ENCODE results near the gene LINC01488. TPM values are rescaled to one million over a fixed set of nuclear protein-coding genes. Genes with fewer than 3 reads are reported as not detected.

The LINC01488 gene
- total RNA-seq, 1 donor from 2014 or later: not detected

DNA sequence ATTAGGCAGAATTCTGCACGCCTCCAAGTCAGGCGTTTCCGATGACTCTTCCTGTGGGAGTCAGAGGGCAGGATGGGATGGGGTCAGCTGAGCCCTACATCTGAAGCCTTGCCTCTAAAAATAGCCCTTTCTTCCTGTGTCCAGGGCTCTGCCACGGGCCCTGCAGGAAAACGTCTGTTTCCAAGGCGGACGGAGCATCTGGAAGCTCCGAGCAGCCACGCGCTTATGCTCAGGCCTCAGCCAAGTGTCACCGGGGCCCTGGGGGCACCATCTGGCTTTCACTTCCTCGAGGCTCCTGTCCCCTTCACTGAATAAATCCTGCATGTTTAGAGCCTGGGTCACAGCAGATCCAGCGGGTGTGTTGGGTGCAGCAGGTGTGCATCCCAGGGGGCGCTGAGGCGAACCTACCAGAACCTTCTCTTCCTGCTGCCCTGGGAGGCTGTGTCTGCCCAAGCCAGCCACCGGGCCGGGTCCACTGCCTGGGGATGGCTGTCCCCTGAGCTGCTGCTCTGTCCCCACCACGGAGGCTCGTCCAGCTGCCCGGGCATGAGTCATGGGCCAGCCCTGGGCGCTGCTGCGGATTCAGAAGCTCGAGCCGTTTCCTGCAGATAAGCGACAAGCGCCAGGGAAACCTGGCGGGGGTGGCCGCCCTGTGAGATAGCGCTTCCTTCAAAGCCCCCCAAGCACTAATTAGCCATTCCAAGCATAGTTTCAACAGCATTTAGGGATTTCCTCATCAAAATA is 32.0 kb upstream of the LINC01488 start:
- H3K27ac ChIP-seq (ENCODE audit: low read depth, low read length): no peak overlapping the region
- peaks cover 33% of the 10 kb centered on the region for H3K4me1 ChIP-seq (ENCODE audit: insufficient read depth, low read length)
- H3K9me3 Mint-ChIP-seq (ENCODE audit: unreplicated experiment): peaks cover 17% of the 10 kb centered on the region
- peaks cover 4% of the 10 kb centered on the region for H3K4me1 Mint-ChIP-seq (ENCODE audit: low read depth, unreplicated experiment)
- H3K79me2 ChIP-seq (ENCODE audit: insufficient read depth, low read length): no peaks in the 10 kb centered on the region
- H3K4me3 Mint-ChIP-seq (ENCODE audit: unreplicated experiment): no peak overlapping the region
- no peak overlapping the region for H3K4me3 ChIP-seq (ENCODE audit: insufficient read depth, low read depth, low read length)
- H4K20me1 ChIP-seq (ENCODE audit: insufficient read depth, low read length): no peaks in the 10 kb centered on the region
- peak overlapping the region; percentile 59 for H3K4me2 ChIP-seq (ENCODE audit: low read length)
- FAIRE-seq (no peak), DNase-seq (ENCODE audit: low read depth) (peak; percentile 34)
- no peaks in the 10 kb centered on the region for H3K36me3 ChIP-seq (ENCODE audit: insufficient read depth, low read length)
- TF ChIP-seq EZH2 (IDR thresholded peaks at IDR 0.05; ENCODE audit: insufficient read depth, low read length): no peak
- TF ChIP-seq, protein P1, sequence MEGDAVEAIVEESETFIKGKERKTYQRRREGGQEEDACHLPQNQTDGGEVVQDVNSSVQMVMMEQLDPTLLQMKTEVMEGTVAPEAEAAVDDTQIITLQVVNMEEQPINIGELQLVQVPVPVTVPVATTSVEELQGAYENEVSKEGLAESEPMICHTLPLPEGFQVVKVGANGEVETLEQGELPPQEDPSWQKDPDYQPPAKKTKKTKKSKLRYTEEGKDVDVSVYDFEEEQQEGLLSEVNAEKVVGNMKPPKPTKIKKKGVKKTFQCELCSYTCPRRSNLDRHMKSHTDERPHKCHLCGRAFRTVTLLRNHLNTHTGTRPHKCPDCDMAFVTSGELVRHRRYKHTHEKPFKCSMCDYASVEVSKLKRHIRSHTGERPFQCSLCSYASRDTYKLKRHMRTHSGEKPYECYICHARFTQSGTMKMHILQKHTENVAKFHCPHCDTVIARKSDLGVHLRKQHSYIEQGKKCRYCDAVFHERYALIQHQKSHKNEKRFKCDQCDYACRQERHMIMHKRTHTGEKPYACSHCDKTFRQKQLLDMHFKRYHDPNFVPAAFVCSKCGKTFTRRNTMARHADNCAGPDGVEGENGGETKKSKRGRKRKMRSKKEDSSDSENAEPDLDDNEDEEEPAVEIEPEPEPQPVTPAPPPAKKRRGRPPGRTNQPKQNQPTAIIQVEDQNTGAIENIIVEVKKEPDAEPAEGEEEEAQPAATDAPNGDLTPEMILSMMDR (IDR thresholded peaks at IDR 0.05; ENCODE audit: insufficient read depth, low read depth, low read length): no peak
- no peak overlapping the region for H2AFZ ChIP-seq (ENCODE audit: low read depth, low read length)
- peaks cover 2% of the 10 kb centered on the region for H3K36me3 Mint-ChIP-seq (ENCODE audit: low read depth, unreplicated experiment)
- H3K27me3 Mint-ChIP-seq (ENCODE audit: low read depth, unreplicated experiment): peaks cover 35% of the 10 kb centered on the region
- H3K27me3 ChIP-seq (ENCODE audit: insufficient read depth, low read length): no peaks in the 10 kb centered on the region
- H3K27ac Mint-ChIP-seq (ENCODE audit: unreplicated experiment): no peak overlapping the region
- no peak overlapping the region for H3K9ac ChIP-seq (ENCODE audit: low read length)
- H3K9me3 ChIP-seq (ENCODE audit: insufficient read depth, low read depth, low read length): no peaks in the 10 kb centered on the region

DNA sequence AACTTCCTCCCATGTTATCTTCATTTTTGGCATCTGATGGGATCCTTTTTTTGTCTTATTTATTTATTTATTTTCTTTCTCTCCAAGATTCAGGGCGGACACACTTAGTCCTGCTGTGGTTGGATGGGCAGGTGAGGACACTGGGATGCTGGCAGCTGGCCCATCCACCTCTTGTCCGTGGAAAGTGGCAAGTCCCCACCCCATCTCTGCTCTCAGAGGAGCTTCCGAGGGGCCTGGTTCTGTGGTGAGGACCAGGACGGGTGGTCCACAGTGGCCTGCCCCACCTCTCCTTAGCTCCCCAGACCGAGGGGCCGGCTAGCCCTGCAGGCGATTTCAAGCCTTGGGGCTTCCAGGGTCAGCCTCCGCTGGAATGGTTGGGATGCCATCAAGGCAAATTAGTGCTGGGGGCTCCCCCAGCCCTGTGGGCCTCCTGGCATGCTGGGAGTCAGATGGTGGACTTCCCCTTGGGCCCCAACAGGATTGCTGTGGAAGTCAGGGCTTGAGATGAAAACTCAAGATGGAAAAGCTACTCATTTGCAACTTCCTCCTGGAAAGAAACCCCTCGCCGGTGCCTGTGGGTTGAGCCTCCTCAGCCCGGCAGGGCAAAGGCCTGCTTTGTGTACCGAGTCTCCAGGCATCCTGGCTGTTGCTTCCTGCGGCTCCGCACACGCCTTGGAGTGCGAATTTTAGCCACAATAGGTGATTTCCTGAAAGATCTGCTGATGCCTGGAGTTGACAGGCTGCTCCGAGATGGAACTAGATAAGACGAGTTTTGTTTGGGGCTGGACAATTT is 31.2 kb upstream of the LINC01488 start:
- peak overlapping the region; percentile 59 for H3K4me2 ChIP-seq (ENCODE audit: low read length)
- Mint-ChIP-seq H3K27ac (ENCODE audit: unreplicated experiment) (no peak overlapping the region), H3K27me3 (ENCODE audit: low read depth, unreplicated experiment) (peaks cover 36% of the 10 kb centered on the region), H3K4me3 (ENCODE audit: unreplicated experiment) (no peak overlapping the region), H3K4me1 (ENCODE audit: low read depth, unreplicated experiment) (peaks cover 2% of the 10 kb centered on the region), H3K36me3 (ENCODE audit: low read depth, unreplicated experiment) (peaks cover 2% of the 10 kb centered on the region), H3K9me3 (ENCODE audit: unreplicated experiment) (peaks cover 18% of the 10 kb centered on the region)
- no peak overlapping the region for H2AFZ ChIP-seq (ENCODE audit: low read depth, low read length)
- H3K9me3 ChIP-seq (ENCODE audit: insufficient read depth, low read depth, low read length): no peaks in the 10 kb centered on the region
- no peak overlapping the region for H3K9ac ChIP-seq (ENCODE audit: low read length)
- no peaks in the 10 kb centered on the region for H3K79me2 ChIP-seq (ENCODE audit: insufficient read depth, low read length)
- H3K27ac ChIP-seq (ENCODE audit: low read depth, low read length): no peak overlapping the region
- H3K4me1 ChIP-seq (ENCODE audit: insufficient read depth, low read length): peaks cover 27% of the 10 kb centered on the region
- H3K4me3 ChIP-seq (ENCODE audit: insufficient read depth, low read depth, low read length): no peak overlapping the region
- TF ChIP-seq, protein P1 (IDR thresholded peaks at IDR 0.05; ENCODE audit: insufficient read depth, low read depth, low read length): no peak
- no peak for TF ChIP-seq EZH2 (IDR thresholded peaks at IDR 0.05; ENCODE audit: insufficient read depth, low read length)
- no peaks in the 10 kb centered on the region for H4K20me1 ChIP-seq (ENCODE audit: insufficient read depth, low read length)
- no peaks in the 10 kb centered on the region for H3K27me3 ChIP-seq (ENCODE audit: insufficient read depth, low read length)
- no peaks in the 10 kb centered on the region for H3K36me3 ChIP-seq (ENCODE audit: insufficient read depth, low read length)
- DNase-seq (ENCODE audit: low read depth) (no peak), FAIRE-seq (no peak)
